HG03439 (cell line): ENCODE results near the gene RAB1B.

Experiments used
- ATAC-seq: cut with Tn5 transposase; IDR thresholded peaks from one replicate; pipeline ENCODE4 v1.9.1; 2021; ENCODE audit warnings: mild to moderate bottlenecking, moderate library complexity; ENCODE audit not compliant: unreplicated experiment

The RAB1B gene

GRCh38 chr11:66282468-66283455 lies 14.3 kb downstream of the RAB1B start:
- ATAC-seq: peak; percentile 63

DNA sequence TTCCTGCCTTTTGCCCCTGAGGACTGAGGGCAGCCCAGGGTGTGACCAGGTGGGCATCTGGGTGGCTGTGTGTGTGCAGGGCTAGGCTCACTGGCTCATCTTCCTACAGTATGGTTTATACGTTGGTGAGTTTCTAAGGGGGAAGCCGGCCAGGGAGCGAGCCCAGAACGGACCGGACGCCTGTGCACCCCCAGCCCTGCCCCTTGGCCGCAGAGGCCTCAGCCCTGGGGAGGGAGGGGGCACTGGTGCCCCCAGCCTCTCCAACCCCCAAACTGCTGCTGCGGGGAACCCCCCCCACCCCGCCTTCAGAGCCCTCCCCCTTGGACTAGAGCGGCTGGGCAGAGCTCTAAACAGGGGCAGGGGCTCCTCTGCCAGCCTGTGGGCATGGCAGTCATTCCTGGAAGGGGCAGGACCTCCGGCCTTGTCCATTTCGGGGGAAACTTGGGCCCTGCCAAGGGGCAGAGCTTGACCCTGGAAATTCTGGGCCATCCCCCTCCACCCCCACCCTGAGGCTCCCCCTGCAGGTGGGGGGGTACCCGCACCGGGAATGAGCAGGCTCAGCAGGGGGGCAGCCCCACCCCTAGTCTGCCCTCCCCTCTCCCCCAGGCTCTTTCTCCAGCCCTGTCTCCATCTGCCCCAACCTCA lies 15.1 kb downstream of the RAB1B start:
- no peak for ATAC-seq

- ATAC-seq: no peak
These were observed 16.2 kb downstream of the RAB1B start for GRCh38 chr11:66284526-66285078.

DNA sequence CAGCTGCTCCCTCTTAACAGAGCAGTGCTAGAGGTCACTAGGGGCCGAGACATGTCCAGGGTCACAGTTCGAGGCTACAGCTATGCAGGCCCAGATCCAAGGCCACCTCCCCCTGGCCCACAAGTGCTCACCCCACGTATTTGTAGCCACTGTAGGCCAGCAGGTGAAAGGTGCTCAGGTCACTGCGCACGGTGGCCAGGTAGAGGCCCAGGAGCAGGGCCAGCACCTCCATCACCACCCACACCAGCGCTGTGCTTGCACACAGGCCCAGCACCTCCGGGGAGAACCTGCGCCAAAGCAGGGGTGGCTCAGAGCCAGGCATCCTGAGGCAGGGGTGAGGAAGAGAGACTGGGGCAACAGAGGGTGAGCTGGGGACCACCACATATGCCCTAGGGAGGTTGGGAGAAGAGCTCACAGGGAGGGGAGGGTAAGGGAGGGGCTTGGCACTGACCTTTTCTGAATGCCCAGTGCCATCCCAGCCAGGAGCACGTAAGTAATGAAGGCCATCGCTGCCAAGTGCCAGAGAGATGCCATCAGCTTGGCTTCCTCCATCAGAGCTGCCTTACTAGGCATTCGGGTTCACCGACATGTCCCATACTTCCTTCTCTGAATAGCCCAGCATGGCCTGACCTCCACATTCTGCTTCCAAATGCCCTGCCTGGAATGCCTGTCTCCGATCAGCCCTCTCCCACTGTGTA lies 17.0 kb downstream of the RAB1B start:
- no peak for ATAC-seq

DNA sequence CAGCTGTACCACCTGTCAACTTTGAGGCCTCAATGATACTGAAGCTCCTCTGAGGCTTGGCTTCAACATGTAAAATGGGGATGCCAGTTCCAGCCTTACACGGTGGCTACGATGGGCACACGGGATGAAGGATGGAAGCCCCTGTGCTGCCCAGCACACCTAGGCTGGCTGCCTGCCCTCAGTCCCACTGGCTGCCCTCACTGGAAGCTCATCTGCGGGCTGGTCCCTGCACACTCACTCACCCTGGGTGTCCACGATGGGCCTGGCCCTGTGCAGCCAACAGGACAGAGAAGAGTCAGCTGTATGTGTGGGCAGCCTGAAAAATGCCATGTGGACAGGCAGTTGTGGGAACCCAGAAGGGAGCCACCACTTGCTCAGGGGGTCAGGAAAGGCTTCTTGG lies 18.3 kb downstream of the RAB1B start:
- no peak for ATAC-seq

DNA sequence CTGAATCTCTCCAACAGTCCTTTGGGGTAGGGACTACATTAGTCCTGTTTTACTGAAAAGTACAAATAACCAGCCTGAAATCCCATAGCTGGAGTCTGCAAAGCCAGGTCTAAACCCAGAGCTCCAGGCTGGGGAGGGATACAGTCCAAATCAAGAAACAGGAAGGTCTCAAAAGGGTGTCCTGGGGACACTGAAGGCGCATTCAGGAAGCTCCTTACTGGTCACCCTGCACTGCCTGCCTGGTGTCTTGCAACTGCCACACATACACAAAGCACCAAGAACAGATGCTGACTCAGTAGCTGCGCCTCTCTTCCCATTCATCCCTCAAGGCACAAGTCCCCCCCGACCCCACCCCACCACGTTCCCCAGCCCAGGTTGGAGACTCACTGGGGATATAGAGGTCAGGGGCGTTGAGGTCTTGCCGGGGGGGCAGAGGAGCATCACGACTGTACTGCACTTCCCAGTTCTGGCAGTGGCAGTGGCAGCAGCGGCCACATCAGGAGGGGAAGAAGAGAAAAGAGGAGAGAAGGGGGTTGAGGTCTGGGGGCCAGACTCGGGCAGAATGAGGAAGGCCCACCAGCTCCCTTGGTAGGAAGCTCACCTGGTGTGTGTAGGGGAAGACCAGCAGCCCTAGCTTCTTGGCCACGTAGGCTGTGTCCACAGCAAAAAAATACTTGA lies 18.9 kb downstream of the RAB1B start:
- no peak for ATAC-seq

GRCh38 chr11:66287889-66288670 lies 19.6 kb downstream of the RAB1B start:
- ATAC-seq: no peak

DNA sequence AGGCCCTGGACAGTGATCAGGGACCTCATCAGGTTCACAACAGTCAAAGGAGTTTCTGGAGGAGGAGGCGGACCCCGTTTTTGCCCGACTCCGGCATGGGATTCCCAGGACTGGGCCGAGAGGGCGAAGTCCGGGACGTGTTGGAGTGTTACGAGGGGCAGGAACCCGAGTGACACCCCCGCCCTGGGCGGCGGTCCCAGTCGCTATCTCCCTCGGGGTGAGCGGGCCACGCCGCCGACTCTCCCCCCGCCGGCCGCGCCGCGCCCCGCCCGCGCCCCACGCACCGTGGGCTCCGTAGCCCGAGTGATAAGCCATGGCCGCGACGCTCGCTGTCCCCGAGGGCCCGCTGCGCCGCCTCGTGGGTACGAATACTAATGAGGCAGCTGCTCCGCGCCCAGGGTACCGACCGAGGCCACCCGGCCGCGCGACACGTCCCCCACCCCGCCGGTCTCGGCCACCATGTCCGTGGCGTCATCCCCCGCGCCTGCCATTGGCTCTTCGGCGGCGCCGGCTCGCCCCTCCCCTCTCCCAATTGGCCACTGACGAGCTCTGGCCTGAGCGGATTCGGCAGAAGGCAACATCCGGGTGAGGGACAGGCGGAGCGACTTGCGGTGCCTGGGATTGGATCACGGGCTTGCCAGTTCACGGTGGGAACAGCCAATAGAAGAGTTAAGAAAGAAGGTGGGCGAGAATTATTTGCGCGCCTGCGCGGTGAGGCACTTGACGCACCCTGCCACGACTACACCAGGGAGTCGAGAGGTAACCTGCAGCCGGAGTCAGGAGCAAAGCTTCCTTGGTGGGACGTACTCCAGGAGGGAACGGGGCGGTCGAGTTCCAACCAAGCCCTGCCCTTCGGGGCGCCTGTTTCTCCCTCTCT lies 20.5 kb downstream of the RAB1B start, which contains the start of gene YIF1A:
YIF1A (minus strand) TSS at position 473 of the 877 bp plus-strand sequence; CDS start at position 315, 158 bp downstream.
- ATAC-seq: peak; percentile 90

GRCh38 chr11:66289548-66290329 lies 21.3 kb downstream of the RAB1B start:
- peak; percentile 38 for ATAC-seq

DNA sequence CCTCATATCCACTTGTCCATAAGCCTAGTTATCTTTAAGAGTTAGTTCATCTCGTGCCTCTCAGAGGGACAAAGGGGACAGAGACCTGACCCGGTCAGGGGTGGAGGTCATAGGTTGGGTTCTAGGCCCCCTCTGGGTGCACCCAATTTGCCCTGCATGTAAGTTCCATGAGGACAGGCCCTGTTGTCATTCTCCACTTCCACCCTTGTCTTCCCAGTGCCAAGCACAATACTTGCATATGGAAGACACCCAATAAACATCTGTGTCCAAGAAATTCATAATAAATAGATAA lies 21.8 kb downstream of the RAB1B start:
- ATAC-seq: no peak

- ATAC-seq: no peak
These were observed 22.9 kb downstream of the RAB1B start for GRCh38 chr11:66291303-66291705.

DNA sequence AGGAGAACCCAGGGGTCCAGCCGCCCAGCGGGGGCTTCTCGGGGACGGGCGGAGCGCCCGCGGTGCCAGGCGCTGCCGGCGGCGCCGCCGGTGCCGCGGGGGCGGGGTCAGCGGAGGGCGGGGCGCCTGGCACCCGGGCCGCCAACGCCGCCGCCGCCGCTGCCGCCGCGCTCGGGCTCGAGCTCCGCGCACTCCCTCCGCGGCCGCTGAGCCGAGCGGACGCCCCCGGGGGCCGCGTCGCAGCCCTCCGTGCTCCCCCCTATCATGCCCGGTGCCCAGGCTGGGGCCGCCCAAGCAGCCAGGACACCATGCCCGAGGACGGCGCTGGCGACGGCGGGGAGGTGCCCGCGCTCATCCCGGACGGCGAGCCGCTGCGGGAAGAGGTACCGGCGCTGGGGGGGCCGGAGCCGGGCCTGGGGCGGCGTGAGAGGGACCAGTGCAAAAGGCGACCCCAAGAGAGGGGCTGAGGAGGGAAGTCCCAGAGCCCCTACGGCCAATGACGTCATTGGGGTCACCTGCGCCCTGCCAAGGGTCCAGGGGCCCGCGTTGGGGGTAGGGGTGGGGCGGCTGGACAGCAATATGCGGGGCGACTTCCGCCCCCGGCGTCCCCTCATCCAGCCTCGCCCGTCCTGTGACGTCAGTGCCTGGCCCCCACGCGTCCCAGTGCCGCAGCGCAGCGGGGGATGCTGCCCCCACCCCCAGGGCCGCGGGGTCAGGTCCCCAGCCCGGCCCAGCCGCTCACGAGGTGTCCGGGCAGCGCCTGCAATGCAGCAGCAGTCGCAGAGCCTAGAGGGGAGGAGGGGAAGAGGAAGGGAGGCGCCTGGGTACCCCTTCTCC lies 23.5 kb downstream of the RAB1B start, which contains the start of gene TMEM151A:
TMEM151A (plus strand) TSS at position 189 of the 837 bp plus-strand sequence; CDS start at position 309, 120 bp downstream.
- ATAC-seq: no peak

DNA sequence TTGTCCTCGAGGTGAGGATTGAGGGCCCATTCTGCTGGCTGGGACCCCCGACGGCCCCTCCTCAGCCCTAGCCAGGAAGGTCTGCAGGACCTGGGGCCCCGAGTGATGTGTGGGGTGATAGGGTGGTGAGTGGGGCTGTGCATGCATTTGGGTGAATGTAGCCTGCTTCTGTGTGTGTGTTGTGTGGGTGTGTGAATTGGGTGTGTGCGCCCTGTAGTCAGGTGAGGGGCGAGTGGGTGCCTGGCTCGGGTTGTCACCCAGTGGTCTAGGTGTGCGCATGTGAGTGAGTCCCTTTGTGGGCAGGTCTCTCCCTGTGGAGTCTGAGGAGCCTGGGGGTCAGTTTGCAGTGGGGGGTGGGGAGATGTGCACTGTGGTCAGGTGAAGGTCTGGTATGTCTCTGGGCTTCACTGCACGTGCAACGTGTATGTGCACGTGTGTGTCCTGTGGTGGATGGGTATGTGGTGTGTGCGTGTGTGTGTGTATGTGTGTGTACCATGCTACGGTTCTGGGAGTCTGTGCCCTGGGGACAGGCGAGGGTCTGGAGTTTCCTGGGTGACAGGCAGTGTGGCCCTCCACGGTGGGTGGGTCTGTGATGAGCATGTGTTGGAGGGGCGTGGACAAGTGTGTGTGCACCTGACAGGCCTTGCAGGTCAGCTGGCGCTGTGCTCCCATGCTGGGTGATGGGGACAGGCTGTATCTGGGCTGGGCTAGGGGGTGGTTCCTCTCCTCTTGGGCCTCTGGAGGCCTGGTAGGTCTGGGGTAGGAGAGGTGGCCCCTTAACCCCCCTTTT lies 24.3 kb downstream of the RAB1B start:
- ATAC-seq: no peak

- no peak for ATAC-seq
These were observed 24.9 kb downstream of the RAB1B start for GRCh38 chr11:66293352-66293751.

DNA sequence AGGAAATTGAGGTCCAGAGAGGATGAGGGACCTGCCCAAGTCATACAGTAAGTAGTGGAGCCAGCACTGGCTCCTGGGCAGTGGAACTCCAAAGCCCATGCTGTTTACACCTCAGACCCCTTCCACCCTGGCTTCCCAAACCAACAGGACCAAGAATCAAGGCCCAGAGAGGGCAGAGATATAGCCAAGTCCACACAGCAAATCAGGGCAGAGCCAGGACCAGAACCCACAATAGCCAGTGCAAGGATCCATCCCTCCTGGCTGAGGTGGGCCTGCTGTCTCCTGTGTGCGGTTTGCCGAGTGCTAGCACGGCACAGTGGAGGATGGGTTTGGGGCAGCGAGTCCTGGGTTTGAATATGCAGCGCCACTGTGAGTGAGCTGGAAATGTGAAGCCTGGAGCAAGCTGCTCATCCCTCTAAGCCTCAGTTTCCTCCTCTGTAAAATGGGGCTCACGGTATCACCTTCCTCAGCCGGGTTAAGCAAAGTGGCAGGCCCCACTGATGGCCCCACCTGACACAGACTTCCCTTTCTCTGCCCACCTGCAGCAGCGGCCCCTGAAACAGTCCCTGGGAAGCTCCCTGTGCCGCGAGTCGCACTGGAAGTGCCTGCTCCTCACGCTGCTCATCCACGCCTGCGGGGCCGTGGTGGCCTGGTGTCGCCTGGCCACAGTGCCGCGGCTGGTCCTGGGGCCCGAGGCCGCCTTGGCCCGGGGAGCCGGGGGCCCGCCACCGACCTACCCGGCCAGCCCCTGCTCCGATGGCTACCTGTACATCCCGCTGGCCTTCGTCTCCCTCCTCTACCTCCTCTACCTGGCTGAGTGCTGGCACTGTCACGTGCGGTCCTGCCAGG lies 25.6 kb downstream of the RAB1B start:
- ATAC-seq: no peak
